HG02943 (cell line): Measurements from ENCODE around the gene MYCBP.

Experiments
- ATAC-seq: cut with Tn5 transposase; IDR thresholded peaks from one replicate; pipeline ENCODE4 v1.9.1; 2021; ENCODE audit warnings: mild to moderate bottlenecking, low read depth, moderate library complexity; ENCODE audit not compliant: unreplicated experiment

Gene MYCBP

DNA sequence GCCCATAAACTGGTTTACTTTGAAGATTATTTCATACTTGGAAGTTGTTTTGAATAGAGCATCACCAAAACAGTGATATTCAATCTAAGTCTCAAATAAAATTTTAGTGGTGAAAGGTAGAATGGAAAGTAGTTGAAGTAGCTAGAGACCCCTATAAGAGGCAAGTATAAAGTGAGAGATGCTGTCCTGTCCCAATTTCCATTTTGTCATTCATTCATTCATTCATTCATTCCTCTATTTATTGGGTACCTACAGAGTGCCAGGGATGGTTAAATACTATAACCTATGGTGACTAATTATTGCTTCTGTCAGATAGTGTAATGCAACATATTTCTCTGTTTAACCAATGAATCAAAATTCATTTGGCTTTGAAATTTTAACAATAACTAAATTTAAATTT lies 46.3 kb downstream of the MYCBP start:
- ATAC-seq, result no peak

DNA sequence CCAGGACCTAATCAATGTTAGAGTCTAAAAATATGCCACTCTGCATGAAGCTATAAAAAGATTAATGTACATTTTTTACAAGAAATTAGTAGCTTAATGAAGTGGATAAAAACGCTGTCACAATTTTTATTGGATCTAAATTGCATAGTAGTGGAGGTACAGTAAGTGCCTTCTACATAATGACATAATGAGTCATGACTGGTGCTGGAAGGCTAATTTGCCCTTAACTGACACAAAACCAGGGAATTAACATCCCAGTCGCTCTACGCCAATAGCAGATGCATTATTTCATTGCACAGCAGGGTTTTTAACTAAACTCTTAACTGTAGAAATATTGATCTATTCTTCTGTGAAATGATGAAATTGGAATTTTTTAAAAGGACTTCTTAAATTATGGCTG lies 46.9 kb downstream of the MYCBP start:
- no peak for ATAC-seq

DNA sequence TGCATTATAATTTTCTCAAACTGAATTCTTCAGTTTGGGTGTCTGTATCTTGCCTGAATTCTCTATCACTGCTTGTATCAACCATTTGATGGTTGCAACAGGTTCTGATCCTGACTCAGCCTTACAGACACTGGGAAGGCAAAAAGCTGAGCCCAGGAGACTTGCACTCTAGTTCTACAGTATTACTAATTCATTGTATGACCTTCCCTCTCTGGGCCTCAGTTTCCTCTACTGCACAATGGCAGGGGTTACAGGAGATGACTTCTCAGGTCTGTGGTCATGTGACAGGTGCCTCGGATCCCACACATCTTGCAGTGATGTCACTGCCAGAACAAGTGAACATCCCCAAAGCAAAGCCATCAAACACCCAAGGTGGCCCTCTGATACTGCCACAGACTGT lies 52.3 kb downstream of the MYCBP start:
- ATAC-seq, result no peak

DNA sequence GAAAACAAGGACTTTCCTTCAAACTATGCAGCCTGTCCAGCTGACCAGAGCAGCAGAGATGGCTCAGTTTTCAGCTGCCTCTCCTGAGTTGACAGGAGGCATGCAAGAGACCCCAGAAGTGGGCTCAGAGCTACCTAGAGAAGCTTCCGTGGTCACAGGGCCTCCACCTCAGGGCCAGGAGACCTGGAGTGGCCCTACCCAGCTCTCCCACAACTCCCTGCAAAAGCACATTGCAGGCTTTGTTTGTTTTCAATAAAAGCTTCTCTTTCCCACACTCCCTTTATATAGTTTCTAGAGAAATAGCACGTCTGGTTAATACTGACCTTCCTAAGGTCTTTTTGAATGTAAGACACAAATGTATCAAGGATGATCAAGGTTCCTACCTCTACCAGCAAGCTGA lies 53.6 kb downstream of the MYCBP start:
- no peak for ATAC-seq

DNA sequence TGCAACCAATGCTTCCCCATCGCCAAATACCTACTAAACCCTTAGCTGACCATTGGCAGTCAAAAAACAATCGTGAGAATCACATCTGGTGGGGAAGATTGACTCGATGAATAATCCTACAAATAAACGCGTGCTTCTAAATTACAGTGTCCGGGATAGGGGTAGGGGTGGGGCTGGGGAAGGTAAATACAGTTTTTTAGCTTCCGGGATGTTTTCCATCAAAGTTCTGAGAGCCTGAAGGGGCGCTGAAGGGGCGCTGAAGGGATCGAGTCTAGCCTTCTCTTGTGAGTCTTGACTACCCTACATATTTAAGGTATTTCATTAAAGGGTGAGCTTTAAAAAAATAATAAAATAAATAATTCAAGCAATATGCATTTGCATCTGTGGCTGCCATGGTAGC lies 54.1 kb downstream of the MYCBP start:
- no peak for ATAC-seq

DNA sequence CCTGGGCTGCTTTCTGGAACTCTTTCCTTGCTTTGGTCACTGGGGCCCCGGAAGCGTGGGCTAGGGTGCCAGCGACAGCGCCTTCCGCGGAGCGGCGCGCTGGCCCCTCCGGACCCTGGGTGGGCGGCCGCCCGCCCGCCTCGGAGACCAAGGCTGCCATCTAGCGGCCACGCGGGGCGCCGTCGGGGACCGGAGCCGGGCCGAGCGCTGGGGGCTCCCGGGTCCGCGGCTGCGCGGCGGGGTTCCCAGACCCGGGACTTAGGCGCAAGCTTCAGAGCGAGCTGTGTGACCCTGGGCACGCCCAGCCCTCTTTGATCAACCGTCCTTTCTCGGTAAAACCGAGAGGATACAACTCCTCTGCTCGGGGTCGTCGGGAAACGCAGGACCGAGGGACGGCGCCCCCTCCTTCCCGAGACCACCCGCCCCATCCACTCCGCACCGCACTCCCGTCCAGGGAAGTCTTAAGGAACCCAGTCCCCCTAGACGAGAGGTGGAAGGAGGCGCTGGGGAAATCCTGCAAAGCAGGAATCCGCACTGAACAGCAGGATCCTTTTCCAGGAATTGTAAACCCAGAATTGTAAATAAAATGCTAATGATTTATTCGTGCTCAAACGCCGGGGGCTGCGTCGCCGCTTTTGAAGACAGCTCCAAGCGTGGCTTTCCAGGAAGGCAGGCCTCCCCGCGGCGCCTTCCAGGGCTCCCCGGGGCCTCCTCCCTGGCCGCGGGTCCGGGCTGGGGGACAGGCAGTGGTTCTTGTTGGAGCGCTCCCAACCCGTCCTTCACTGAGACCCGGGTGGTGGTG lies 54.8 kb downstream of the MYCBP start:
- ATAC-seq, result no peak

DNA sequence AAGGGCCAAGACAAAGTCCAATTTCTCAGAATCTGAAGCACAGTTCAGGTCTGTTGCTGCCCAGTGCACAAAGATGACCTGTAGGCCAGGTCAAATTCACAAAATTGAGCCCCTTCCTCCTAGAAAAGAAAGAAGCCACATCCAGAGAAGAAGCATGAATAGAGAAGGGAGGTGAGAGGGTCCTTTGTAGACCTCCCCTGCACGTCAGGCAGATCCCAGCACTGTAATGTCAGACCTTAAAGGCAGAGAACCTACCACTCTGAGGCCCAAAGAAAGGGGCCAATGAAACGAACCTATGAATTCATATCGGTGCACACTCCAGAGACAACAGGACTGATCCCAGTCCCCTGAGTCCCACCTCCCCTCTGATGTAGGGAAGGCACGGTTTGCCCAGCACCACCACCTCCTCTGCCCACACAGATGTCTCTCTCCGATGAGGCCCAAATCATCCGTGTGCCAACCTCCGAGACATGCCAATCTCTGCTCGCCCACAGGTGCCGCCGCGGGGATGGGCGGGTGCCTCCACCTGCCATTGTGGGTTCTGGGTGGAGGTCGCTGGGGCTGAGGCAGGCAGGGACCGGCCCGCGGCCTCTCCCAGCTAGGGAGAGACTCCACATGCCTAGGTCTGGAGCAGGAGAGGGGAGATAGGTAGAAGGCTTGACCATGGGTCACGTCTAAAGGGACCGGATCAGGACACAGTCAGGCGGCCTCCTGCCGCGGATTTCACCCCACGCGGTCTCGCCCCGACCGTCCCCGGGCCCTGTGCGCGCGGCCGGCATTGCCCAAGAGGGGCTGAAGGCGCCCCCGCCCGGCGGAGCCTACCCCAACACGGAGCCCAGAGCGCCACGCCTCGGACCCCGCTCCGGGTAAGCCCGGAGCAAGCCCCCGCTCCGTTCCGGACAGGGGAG lies 55.6 kb downstream of the MYCBP start:
- ATAC-seq, result no peak

DNA sequence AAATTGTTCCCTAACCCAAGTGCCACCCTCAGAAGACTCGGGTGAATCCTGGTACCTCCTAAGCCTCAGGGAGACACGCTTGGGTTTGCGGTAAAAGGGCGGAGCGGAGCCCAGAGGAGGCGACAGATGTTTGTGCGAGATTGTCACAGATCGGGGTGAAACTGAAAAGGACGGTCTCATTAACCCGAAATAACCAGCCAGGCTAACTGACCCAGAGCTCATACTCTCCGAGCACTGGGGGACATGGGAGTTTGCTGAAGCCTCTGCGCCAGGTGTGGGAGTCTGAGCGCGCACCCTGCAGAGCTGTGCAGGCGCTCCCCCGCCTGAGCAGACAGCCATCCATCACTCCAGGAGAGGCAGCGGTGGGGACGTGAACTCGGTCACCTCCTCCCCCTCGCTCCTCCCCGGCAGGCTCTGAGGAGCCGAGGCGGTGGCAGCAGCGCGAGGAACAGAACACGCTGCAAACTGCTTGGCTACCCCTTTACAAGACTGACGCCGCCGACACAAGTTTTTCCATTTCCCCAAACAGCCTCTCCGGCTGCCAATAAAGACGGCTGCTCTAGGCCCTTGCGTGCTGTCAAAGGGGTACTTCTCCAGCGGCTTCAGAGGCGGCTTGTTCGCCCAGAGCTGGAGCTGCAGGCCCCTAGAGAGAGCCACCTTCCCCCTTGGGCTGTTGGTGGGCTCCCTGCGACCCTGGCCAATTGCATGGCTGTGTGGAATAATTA lies 57.1 kb downstream of the MYCBP start:
- ATAC-seq, result peak; percentile 80

DNA sequence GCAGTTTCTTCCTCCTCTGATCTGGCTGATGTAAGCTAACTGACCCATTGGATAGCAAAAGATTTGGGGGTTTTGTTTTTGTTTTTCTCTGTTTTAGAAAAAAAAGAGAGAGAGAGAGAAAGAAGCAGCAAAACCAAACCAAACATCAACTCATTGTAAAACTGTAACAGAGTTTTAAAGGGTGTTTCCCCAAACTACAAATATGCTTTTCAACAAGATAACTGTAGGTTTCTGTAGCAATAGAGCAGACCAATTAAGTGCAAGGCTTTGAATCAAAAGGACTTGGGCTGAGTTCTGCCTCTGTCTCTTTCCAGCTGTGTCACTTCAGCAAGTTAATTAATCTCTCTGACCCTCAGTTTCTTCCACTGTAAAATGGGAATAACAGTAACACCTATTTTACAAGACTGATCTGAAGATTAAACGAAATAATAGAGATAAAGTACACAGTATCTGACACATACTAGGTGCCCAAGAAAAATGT lies 58.1 kb downstream of the MYCBP start:
- ATAC-seq, result no peak

DNA sequence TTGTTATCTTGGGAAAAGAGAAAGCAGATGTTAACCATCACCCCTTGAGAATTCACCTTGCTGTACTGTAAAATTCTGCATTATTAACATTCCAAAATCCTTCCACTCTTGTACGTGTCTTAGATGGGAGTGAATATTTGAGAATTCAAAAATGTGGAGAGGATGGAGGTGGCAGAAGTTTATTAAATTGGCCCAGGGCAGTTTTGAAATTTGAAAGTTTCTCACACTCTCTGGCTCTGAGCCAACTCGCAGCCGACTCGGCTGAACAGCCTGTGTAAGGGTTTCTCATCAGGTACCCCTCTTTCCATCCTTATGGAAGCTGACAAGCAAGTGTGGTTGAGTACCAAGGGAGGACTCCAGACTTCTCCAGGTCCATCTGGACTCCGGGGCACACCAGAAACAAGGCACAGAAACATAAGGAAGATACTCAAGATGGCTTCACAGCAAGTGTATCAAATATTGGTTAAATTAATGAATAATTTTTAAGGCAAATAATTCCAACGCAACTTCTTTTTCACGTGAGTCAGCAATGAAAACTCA lies 58.6 kb downstream of the MYCBP start:
- no peak for ATAC-seq

DNA sequence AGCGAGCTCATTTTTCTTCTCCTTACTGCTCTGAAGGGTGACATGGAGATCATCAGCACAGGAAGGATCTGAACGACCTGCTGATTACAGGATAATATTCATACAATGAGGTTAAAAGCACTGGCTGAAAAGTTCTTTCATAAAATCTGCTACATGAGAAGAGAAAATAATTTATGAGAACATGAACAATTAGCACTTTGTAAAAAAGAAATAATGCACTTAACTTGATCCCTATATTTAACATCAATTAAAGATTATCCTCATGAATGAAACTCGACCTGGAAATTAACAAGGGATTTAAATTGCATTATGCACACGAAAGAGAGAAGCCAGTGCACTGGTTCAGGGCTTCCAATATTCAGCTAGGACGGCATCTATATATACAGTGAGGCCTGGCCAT lies 60.2 kb downstream of the MYCBP start:
- no peak for ATAC-seq
